Measurements from ENCODE around the gene BRINP3. TPM values are rescaled to one million over a fixed set of nuclear protein-coding genes. Genes with fewer than 3 reads are reported as not detected.

Gene BRINP3
- total RNA-seq, 1 experiment from 2014 or later = not detected

GRCh38 chr1:190212450-190212849, 265.2 kb downstream of the BRINP3 start:
- no peak overlapping the region for H3K4me3 Mint-ChIP-seq
- no peaks in the 10 kb centered on the region for H3K79me1 ChIP-seq (ENCODE audit: insufficient read depth, low read depth, low read length, poor library complexity, severe bottlenecking)
- H4K8ac ChIP-seq (replicated peaks; ENCODE audit: insufficient read length, low read depth, low read length) = no peak overlapping the region
- no peak overlapping the region for H3K27ac ChIP-seq (ENCODE audit: insufficient read length, low read depth, low read length)
- H4K5ac ChIP-seq (ENCODE audit: insufficient read length, low read depth, low read length) = no peak overlapping the region
- H3K27ac Mint-ChIP-seq = no peak overlapping the region
- H3K4me2 ChIP-seq (ENCODE audit: insufficient read depth, insufficient read length, low read length) = no peak overlapping the region
- H2BK120ac ChIP-seq (ENCODE audit: low read depth, low read length, poor library complexity, severe bottlenecking) = no peak overlapping the region
- H2BK5ac ChIP-seq (ENCODE audit: insufficient read length, low read length) = no peak overlapping the region
- TF ChIP-seq CTCF (conservative IDR thresholded peaks at IDR 0.05) = no peak
- H3K9me3 ChIP-seq (ENCODE audit: control insufficient read depth, low read depth, low read length) = no peaks in the 10 kb centered on the region
- H3K36me3 Mint-ChIP-seq (ENCODE audit: insufficient read depth in 1 of 3, low read depth in 3 of 3) = no peaks in the 10 kb centered on the region
- H3K27me3 ChIP-seq (ENCODE audit: insufficient read depth, low read length) = no peaks in the 10 kb centered on the region
- H3K18ac ChIP-seq (ENCODE audit: insufficient read length, low read depth, low read length) = no peak overlapping the region
- H2BK20ac ChIP-seq (ENCODE audit: low read depth, low read length, poor library complexity, severe bottlenecking) = no peak overlapping the region
- no peak overlapping the region for H3K9ac ChIP-seq (ENCODE audit: extremely low read depth, insufficient read length, low read length)
- H3K4me1 Mint-ChIP-seq = peaks cover 0 to 4% of the 10 kb centered on the region in 2 experiments; a peak in 2 of 4 replicates
- H3K23me2 ChIP-seq (ENCODE audit: insufficient read length, low read depth, low read length, poor library complexity, severe bottlenecking) = no peaks in the 10 kb centered on the region
- no peak overlapping the region for H2AK5ac ChIP-seq (ENCODE audit: insufficient read length, low read length)
- no peak overlapping the region for H3K14ac ChIP-seq (ENCODE audit: insufficient read depth, low read length)
- no peak overlapping the region for H3K23ac ChIP-seq (ENCODE audit: insufficient read length, low read depth, low read length)
- H4K91ac ChIP-seq (ENCODE audit: insufficient read length, low read depth, low read length) = no peak overlapping the region
- no peak overlapping the region for H3K4ac ChIP-seq (ENCODE audit: low read depth, low read length)
- H3K4me1 ChIP-seq (ENCODE audit: insufficient read depth, low read length) = no peaks in the 10 kb centered on the region
- H2AFZ ChIP-seq (ENCODE audit: low read length) = no peak overlapping the region
- no CpG with 5 or more reads among the region's 3 CpGs for WGBS (ENCODE audit: extremely low coverage, insufficient read length, low lambda C conversion rate)
- no peaks in the 10 kb centered on the region for H3K9me3 Mint-ChIP-seq
- no peak overlapping the region for H2BK12ac ChIP-seq (ENCODE audit: insufficient read length, low read depth, low read length)
- DNase-seq = no peak
- H4K20me1 ChIP-seq (ENCODE audit: control insufficient read depth, insufficient read depth, insufficient read length) = no peaks in the 10 kb centered on the region
- H3K56ac ChIP-seq (ENCODE audit: insufficient read length, low read depth, low read length) = no peak overlapping the region
- H2BK15ac ChIP-seq (ENCODE audit: low read depth, low read length) = no peak overlapping the region
- H3K27me3 Mint-ChIP-seq (ENCODE audit: low read depth) = no peaks in the 10 kb centered on the region
- no peak overlapping the region for H3T11ph ChIP-seq (ENCODE audit: low read length)
- H3K79me2 ChIP-seq (ENCODE audit: insufficient read depth, low read length) = no peaks in the 10 kb centered on the region
